Stimulated activated CD8-positive, alpha-beta memory T cell treated with anti-CD3 and anti-CD28 coated beads, Interleukin-4, amount 100 ng/mL, for 4 hours (primary cell): ENCODE results near the gene PTTG2.
"Not testable (repeated sequence)": the region's sequence is repeated elsewhere in the genome, so short reads cannot be mapped to it uniquely, and the experiment has no call there.

Experiments used
- DNase-seq, 2 donors: peaks; one replicate each; pipeline ENCODE4 v3.0.0-alpha.2; 2020; ENCODE audit warnings: low read depth in 2 of 2, low spot score in 1 of 2

The PTTG2 gene

GRCh38 chr4:37956941-37957340 is 3.3 kb upstream of the PTTG2 start:
- no peak for DNase-seq

DNA sequence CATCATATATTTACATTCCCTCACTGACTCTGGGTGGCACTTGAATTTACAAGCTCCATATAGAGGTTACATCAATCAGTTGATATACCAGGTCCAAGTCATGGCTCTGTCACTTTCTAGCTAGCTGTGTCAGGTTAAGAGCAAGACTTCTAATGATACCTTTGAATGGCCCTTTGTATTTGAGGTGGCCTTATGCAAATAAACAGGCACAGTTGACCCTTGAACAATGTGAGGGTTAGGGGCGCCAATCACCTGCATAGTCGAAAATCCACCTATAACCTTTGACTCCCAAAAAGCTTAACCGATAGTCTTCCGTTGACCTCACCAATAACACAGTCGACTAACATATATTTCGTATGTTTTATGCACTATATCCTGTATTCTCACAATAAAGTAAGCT is 1.3 kb upstream of the PTTG2 start:
- no peak for DNase-seq

DNA sequence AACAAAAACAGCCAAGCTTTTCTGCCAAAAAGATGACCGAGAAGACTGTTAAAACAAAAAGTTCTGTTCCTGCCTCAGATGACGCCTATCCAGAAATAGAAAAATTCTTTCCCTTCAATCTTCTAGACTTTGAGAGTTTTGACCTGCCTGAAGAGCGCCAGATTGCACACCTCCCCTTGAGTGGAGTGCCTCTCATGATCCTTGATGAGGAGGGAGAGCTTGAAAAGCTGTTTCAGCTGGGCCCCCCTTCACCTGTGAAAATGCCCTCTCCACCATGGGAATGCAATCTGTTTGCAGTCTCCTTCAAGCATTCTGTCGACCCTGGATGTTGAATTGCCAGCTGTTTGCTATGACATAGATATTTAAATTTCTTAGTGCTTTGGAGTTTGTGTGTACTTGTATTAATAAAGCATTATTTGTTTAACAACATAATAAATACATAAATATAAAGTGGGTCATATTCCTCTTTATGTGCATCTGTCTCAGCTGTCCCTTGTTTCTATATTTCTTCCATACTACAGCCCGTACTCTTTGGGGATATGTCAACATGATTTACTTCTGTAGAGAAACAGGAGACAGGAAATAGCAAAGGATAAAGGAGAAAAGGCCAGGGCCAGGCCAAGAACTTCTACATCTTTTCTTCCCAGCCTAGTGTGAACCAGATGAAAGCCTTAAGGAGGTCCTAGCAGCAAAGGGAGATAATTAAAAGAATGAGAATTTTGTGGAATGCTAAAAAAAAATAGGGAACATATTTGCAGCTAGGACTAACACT is 667 bp downstream of the PTTG2 start:
- no peak for DNase-seq

- no peak for DNase-seq
These were observed 4.7 kb downstream of the PTTG2 start for GRCh38 chr4:37964734-37965457.

DNA sequence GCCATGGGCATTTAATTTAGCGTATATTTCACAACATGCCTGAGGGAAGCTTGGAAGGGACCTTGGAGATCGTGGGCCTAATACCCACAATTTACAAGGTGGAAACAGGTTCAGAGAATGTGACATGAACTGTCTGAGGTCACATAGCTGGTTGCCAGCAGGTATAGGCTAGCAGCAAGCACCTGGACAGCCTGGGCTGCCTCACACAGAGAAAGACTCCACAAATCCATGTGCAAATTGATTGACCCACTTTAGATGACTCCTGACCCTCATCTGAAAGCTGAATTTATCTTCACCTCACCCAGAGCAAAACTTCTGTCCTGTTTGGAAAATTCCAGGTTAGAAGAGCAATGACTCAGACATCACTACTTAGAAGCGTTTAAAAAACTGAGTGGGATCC is 5.8 kb downstream of the PTTG2 start:
- DNase-seq, result no peak

DNA sequence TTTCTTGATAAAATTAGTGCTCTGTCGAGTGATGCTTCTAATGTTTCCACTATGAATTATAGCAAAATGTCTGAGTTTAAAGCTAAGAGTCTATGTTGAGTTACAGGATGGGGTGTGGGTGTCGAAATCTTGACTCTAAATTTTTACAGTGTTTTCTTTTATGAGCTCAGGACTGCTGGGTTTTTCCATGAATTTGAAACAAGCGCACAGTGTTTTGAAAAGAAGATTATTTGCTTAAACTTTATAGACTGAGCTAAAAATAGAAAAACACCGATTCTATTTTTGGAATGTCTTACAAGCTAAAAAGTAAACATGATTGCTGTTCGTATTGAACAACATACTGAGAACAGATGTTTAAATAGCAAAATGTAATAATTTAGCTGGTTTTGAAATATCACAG is 7.5 kb downstream of the PTTG2 start:
- DNase-seq, result no peak

- no peak for DNase-seq
These were observed 8.5 kb downstream of the PTTG2 start for GRCh38 chr4:37968747-37969146.

GRCh38 chr4:37970702-37971101 is 10.5 kb downstream of the PTTG2 start:
- peak in 1 of 2 donors; percentile 11 for DNase-seq

DNA sequence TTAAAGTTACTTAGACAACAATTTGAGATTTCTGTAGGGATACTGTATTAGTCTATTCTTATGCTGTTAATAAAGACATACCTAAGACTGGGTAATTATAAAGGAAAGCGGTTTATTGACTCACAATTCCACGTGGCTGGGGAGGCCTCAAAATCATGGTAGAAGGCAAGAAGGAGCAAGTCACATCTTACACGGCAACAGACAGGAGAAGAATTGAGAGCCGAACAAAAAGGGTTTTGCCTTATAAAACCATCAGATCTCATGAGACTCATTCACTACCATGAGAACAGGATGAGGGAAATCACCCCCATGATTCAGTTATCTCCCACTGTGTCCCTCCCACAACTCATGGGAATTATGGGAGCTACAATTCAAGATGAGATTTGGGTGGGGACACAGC is 11.0 kb downstream of the PTTG2 start:
- DNase-seq, result no peak

DNA sequence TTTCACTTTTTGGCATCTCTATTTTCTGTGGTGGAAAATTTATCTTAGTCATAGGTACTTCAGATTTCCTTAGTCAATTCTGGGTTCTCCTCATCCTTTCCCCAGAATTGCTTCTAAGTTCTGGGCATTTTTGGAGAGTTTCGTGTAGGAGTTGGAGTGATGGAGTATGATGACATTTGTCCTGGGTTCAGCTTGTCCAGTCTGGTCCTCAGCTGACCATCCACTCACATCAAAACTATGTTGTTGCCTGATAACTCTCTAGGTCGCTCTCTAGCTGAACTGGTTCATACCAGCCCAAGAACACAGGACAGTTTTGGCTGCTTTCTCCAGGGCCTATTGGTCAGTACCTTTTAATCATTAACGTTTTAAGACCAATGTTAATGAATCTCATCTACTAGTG is 13.2 kb downstream of the PTTG2 start:
- DNase-seq, result no peak

DNA sequence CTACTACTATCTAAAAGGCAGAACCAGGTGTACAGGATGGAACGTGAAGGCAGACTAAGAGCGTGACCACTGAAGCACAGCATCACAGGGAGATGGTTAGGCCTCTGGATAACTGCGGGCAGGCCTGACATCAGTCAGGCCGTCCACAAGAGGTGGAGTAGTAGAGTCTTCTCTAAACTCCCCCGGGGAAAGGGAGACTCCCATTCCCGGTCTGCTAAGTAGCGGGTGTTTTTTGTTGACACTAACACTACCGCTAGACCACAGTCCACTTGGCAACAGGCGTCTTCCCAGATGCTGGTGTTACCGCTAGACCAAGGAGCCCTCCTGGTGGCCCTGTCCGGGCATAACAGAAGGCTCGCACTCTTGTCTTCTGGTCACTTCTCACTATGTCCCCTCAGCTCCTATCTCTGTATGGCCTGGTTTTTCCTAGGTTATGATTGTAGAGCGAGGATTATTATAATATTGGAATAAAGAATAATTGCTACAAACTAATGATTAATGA is 15.2 kb downstream of the PTTG2 start:
- DNase-seq, result not testable (repeated sequence)

DNA sequence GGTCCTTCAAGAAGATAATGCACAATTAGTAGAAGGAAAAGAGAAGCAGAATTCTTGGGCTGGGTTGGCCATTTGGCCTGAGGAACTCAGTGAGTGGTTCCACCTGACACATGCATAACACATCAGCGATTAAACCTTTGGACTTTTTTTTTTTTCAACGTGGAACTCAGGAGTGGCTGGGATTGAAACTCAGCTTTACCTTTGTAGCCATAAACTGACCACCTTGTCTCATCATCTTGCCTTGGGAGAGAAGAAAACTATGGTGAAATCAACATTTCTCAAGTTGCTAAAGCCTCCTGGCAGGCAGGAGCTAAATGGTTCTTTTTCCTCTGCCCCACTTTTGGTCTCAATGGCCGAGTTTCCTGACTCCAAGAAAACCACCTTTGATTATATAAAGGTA is 16.3 kb downstream of the PTTG2 start:
- DNase-seq, result no peak

DNA sequence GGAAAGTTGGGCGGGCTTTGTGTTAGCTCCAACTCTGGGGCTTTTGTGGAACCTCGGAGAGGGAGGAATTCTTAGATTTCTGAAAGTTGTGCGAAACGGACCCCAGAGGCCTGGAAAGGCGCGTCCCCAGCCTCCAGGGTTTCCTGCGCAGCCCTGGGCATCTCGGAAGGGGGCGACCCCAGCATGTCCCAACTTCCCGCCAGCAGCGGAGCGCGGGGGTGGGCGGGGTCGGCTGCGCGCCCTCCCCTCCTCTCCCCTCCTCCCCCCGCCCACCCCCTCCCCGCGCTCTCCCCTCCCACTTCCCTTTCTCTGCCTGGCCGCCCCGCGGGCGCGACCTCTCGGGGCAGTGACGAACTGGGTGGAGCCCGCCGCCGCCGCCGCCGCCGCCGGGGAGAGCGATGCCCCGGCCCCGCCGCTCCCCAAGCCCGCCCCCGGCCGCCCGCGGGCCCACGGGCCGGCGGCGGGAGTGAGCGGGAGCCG is 16.8 kb downstream of the PTTG2 start:
- peak; percentile 46 to 49 for DNase-seq

GRCh38 chr4:37977471-37978247 is 17.5 kb downstream of the PTTG2 start:
- DNase-seq, result peak; percentile 38 to 61

GRCh38 chr4:37978248-37978924 is 18.2 kb downstream of the PTTG2 start:
- DNase-seq, result no peak

- no peak for DNase-seq
These were observed 20.0 kb downstream of the PTTG2 start for GRCh38 chr4:37980246-37980645.

DNA sequence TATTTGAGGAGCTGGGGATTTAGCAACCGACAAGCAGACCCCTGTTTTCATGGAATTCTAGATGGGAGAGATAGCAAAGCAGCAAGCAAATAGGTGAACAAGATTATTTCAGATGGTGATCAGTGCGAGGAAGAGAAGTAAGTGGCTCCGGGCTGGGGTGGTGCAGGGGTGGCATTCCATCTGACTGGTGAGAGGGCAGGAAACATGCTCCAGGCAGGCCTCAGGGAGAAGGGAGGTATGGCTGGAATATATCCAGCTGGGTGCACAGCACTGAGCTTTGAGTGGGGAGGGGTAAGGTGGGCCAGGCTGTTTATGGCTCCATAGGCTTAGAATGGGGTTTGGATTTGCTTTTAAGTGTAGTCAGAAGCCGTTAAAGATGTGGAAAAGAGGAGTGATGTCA is 21.2 kb downstream of the PTTG2 start:
- DNase-seq, result no peak

DNA sequence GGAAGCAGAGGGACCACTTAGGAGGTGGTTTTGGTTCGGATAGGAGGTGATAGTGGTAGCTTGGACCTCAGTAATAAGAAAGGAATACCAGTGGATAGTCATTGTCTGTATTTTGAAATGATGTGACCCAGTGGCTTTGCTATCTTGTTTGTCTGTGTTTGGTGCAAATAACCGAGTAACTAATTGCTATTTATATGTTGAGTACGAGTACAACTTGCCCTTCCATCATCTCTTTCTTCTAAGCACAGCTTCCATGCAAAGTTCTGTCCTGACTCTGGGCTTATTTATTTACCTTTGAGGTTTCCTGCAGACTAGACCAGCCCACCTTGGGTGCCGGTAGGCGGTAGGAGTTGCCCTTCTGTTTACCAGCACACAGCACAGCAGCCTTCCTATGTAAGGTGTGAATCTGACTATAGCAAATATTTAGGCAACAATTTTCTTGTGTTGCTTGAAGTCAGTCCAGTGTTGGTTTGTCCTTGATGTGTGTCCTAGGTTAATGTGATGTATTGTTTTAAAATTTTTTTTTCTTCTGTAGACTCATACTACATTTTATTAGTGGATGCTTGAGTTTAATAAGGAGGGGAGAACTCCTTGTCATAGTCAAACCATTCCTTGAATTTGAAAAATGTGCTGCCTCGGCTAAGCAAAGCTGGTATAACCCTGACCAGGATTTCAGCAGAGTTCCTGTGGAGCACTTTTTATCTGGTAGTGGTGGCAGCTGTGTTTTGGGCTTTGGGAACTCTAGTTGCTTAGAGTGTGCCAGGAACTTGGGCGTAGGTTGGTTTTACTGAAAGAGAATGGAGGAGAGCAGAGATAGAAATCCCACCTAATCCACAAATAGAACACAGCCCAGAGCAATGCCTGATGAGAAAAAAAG is 21.9 kb downstream of the PTTG2 start:
- no peak for DNase-seq

DNA sequence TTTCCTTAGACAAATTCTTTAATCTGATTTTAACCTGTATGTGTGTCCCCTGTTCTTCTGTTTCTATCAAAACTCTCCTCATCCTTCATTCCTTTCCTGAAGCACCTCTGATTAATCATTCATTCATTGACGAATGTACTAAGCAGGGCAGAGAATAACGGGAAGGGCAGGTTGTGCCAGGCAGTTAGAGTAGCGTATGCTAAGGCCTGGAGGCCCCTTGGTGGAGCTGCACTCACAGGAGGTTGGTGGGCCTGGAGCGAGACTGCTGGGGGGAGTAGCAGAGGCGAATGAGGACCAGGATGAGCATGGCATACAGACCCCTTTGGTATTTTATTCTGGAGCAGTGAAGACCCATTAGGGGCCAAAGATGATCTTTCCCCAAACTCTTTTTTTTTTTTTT is 22.5 kb downstream of the PTTG2 start:
- no peak for DNase-seq

DNA sequence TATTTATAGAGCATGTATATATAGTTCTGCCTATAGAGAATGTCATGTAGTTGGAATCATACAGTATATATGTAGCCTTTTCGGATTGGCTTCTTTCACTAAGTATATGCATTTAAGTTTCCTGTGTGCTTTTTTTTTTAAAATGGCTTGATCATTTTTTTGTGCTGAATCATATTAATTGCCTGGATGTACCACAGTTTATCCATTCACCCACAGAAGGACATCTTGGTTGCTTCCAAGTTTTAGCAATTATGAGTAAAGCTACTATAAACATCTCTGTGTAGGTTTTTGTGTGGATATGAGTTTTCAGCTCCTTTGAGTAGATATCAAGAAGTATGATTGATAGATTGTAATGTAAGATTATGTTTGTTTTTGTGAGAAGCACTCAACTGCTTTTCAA is 23.8 kb downstream of the PTTG2 start:
- DNase-seq, result no peak
